OCI-LY7 (cell line): ENCODE measurements around the gene TPTE2. TPM values are rescaled to one million over a fixed set of nuclear protein-coding genes. Genes with fewer than 3 reads are reported as not detected.

Source experiments
- BruUV-seq: library from RNA; stranded (reverse); fragments of 400-500 nt; replicated peaks from 2 replicates; lab custom pipeline; 2021; lab: Mats Ljungman, UMichigan
- CTCF ChIA-PET: fragments of 300-600 bp; sonication (Branson Sonifier 250); formaldehyde crosslinking; loops from one replicate; lab custom pipeline; 2022; ENCODE audit warnings: antibody characterized with exemption; ENCODE audit not compliant: unreplicated experiment; lab: Charles Lee
- POLR2A ChIA-PET: fragments of 300-600 bp; sonication (Branson Sonifier 250); formaldehyde crosslinking; loops from one replicate; lab custom pipeline; 2022; ENCODE audit warnings: antibody characterized with exemption; lab: Charles Lee
- DNase-seq: peaks from one replicate; pipeline ENCODE4 v3.0.0-alpha.2; 2015; ENCODE audit warnings: low spot score
- H2AFZ ChIP-seq: fragments of 200-600 bp; sonication (generic), shearing (Covaris generic); 2 replicates; pipeline ENCODE4 v1.6.1; 2014; ENCODE audit warnings: mild to moderate bottlenecking, antibody characterized with exemption, low read length, moderate library complexity
- H3K27ac ChIP-seq: fragments of 200-600 bp; sonication (generic); 2 replicates; pipeline ENCODE4 v1.5.1; 2014; ENCODE audit warnings: mixed run types, low read depth, mild to moderate bottlenecking, moderate library complexity, low read length, inconsistent platforms; ENCODE audit not compliant: poor library complexity, severe bottlenecking
- H3K36me3 ChIP-seq: fragments of 200-600 bp; sonication (generic); 2 replicates; pipeline ENCODE4 v1.6.1; 2014; ENCODE audit warnings: mild to moderate bottlenecking, antibody characterized with exemption, low read length, moderate library complexity, mixed read lengths; ENCODE audit not compliant: insufficient read depth
- H3K4me1 ChIP-seq: fragments of 200-600 bp; sonication (generic); 2 replicates; pipeline ENCODE4 v1.5.1; 2014; ENCODE audit warnings: mild to moderate bottlenecking, low read length; ENCODE audit not compliant: insufficient read depth, poor library complexity, severe bottlenecking
- H3K4me2 ChIP-seq: fragments of 200-600 bp; sonication (generic); 2 replicates; pipeline ENCODE4 v1.6.1; 2014; ENCODE audit warnings: mild to moderate bottlenecking, low read length
- H3K4me3 ChIP-seq: fragments of 200-600 bp; sonication (generic); 2 replicates; pipeline ENCODE4 v1.5.1; 2014; ENCODE audit warnings: mild to moderate bottlenecking, low read depth, low read length; ENCODE audit not compliant: poor library complexity, severe bottlenecking
- H3K79me2 ChIP-seq: fragments of 200-600 bp; sonication (generic); 2 replicates; pipeline ENCODE4 v1.6.1; 2016; ENCODE audit warnings: low read depth, mild to moderate bottlenecking, low read length, moderate library complexity, mixed read lengths; ENCODE audit not compliant: insufficient read depth
- H3K9me2 ChIP-seq: fragments of 200-600 bp; sonication (generic); 2 replicates; pipeline ENCODE4 v1.6.1; 2016; ENCODE audit warnings: mild to moderate bottlenecking, low read length, mixed read lengths; ENCODE audit not compliant: insufficient read depth
- H3K9me3 ChIP-seq: fragments of 200-600 bp; sonication (generic); 2 replicates; pipeline ENCODE4 v1.6.1; 2014; ENCODE audit warnings: mild to moderate bottlenecking, mixed run types, low read length, mixed read lengths
- H4K20me1 ChIP-seq: fragments of 200-600 bp; sonication (generic); 2 replicates; pipeline ENCODE4 v1.6.1; 2014; ENCODE audit warnings: mild to moderate bottlenecking, antibody characterized with exemption, low read length, moderate library complexity, mixed read lengths; ENCODE audit not compliant: insufficient read depth
- EZH2phosphoT487 ChIP-seq: fragments of 200-600 bp; sonication (generic); IDR thresholded peaks from 2 replicates; pipeline ENCODE4 v1.6.1; 2018; ENCODE audit warnings: low read depth, borderline replicate concordance, mild to moderate bottlenecking, mixed run types, antibody characterized with exemption, low read length, moderate library complexity, mixed read lengths
- intact Hi-C: fragments of 100-400 bp; cut with micrococcal nuclease; formaldehyde crosslinking; loops from one replicate; pipeline ENCODE4 v1.10.0; 2022; ENCODE audit not compliant: unreplicated experiment
- total RNA-seq, 2 experiments: library from RNA; depleted of rRNA in 1 of 2; stranded (reverse); fragments of >200 nt in 1 of 2; shearing (Covaris generic) in 1 of 2; gene quantifications; 2 replicates each; pipeline ENCODE4 v1.2.3, GENCODE V29; 2014 to 2022
- TF ChIP-seq, protein P1 (sequence below): fragments of 200-600 bp; sonication (generic); conservative IDR thresholded peaks from 2 replicates; pipeline ENCODE4 v1.5.1; 2014; ENCODE audit warnings: mild to moderate bottlenecking, antibody characterized with exemption, low read length, moderate library complexity, mixed read lengths

TPTE2 gene
- total RNA-seq, 2 experiments from 2014 or later: 0.27 TPM; not detected in 1

DNA sequence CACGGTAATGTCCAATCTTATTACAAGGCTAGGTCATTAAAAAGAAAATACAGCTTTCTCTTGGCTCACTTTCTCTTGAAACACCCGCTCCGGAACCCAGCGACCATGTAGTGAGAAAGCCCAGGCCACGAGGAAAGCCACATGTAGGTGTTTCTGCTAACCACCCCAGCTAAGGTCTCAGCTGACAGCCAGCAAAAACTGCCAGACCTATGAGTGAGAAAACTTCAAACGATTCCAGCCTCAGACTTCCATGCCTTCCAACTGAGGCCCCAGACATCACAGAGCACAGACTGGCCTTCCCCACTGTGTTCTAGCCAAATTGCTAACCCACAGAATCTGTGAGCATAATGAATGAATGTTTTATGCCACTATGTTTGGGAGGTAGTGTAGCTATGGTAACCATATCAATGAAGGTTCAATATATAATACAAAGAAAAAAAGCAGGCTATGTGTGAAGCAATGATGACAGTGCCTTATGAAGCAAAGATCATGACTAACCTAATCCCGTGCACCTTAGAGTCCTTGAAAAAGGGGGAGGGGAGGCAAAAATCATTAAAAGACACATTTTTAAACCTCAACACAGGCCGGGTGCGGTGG is 11.9 kb upstream of the TPTE2 start:
- Histone ChIP-seq H4K20me1 (no peaks in the 10 kb centered on the region), H3K9me2 (no peaks in the 10 kb centered on the region), H3K27ac (no peak overlapping the region), H3K4me1 (no peaks in the 10 kb centered on the region), H3K9me3 (no peaks in the 10 kb centered on the region), H3K79me2 (no peaks in the 10 kb centered on the region), H2AFZ (no peak overlapping the region), H3K36me3 (no peaks in the 10 kb centered on the region), H3K4me2 (no peak overlapping the region), H3K4me3 (no peak overlapping the region)
- TF ChIP-seq, protein P1, sequence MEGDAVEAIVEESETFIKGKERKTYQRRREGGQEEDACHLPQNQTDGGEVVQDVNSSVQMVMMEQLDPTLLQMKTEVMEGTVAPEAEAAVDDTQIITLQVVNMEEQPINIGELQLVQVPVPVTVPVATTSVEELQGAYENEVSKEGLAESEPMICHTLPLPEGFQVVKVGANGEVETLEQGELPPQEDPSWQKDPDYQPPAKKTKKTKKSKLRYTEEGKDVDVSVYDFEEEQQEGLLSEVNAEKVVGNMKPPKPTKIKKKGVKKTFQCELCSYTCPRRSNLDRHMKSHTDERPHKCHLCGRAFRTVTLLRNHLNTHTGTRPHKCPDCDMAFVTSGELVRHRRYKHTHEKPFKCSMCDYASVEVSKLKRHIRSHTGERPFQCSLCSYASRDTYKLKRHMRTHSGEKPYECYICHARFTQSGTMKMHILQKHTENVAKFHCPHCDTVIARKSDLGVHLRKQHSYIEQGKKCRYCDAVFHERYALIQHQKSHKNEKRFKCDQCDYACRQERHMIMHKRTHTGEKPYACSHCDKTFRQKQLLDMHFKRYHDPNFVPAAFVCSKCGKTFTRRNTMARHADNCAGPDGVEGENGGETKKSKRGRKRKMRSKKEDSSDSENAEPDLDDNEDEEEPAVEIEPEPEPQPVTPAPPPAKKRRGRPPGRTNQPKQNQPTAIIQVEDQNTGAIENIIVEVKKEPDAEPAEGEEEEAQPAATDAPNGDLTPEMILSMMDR: no peak
- no peak for TF ChIP-seq EZH2phosphoT487
- POLR2A ChIA-PET: no interaction called here
- intact Hi-C loops: no loop called here
- BruUV-seq: no TSS peak
- no peak for DNase-seq
- CTCF ChIA-PET: no interaction called here

- H3K9me2 ChIP-seq: no peaks in the 10 kb centered on the region
- no peaks in the 10 kb centered on the region for H3K9me3 ChIP-seq
- no peaks in the 10 kb centered on the region for H3K79me2 ChIP-seq
- no peaks in the 10 kb centered on the region for H3K36me3 ChIP-seq
- ChIA-PET CTCF (no interaction called here), POLR2A (interaction anchor here (0.6 to 1.2 kb wide), 2 partner anchors 11 to 35 kb away, joined by 4 to 5 read pairs; no protein-coding TSS in a partner anchor)
- DNase-seq: no peak
- H4K20me1 ChIP-seq: no peaks in the 10 kb centered on the region
- H3K4me1 ChIP-seq: peaks cover 5% of the 10 kb centered on the region
- intact Hi-C loops: no loop called here
- no peak overlapping the region for H3K4me3 ChIP-seq
- TF ChIP-seq, protein P1: no peak
- TF ChIP-seq EZH2phosphoT487: no peak
- no TSS peak for BruUV-seq
- H2AFZ ChIP-seq: no peak overlapping the region
- H3K27ac ChIP-seq: no peak overlapping the region
- H3K4me2 ChIP-seq: no peak overlapping the region
Measured at GRCh38 chr13:19572280-19572679, 10.9 kb upstream of the TPTE2 start.

DNA sequence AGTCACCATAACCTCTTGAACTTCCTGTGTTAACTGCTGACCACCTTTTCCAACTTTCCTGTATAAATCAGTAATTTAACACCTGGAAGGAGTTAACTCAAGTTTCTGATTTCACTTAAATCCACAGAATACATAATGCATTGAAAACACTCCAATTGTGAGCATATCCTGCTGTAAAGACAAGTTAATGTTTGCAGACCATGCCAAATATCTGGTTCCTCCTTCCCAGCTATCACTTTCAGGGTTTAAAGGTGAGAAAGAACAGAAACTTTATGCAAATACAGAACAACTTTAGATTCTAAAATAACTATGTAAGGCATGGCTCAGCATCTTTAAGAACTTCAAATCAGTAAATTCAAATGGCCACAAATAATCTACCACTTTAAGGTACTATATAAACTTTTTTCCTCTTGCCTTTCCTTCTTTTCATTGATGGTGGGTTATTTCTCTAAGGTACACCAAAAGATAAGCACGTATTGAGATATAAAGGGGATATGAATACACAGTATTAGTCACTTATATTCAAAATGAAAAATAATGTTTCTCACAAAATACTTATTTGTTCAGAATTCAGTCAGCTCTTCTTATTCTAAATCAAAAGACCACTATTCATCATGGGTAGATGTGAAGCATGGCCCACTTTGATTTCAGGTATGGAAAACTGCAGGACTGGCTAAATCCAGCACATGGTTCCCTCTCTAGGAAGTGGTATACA is 6.6 kb upstream of the TPTE2 start:
- H3K9me3 ChIP-seq: no peaks in the 10 kb centered on the region
- H4K20me1 ChIP-seq: no peaks in the 10 kb centered on the region
- intact Hi-C loops: loop anchor here (5.0 kb wide), 1 partner anchor 294 kb away; the partner anchor contains the start of gene ZMYM5
- peaks cover 5% of the 10 kb centered on the region for H3K4me1 ChIP-seq
- no peaks in the 10 kb centered on the region for H3K79me2 ChIP-seq
- POLR2A ChIA-PET: interaction anchor here (1.7 kb wide), 1 partner anchor 65 kb away, joined by 4 read pairs; no protein-coding TSS in a partner anchor
- H3K4me3 ChIP-seq: no peak overlapping the region
- TF ChIP-seq, protein P1: no peak
- TF ChIP-seq EZH2phosphoT487: no peak
- CTCF ChIA-PET: no interaction called here
- DNase-seq: no peak
- H3K36me3 ChIP-seq: no peaks in the 10 kb centered on the region
- H3K9me2 ChIP-seq: no peaks in the 10 kb centered on the region
- H2AFZ ChIP-seq: no peak overlapping the region
- no TSS peak for BruUV-seq
- H3K4me2 ChIP-seq: no peak overlapping the region
- H3K27ac ChIP-seq: no peak overlapping the region
